ENCODE results near the gene LIN28A.

- TF ChIP-seq SCRT1 (tag by site-specific recombination; IDR thresholded peaks at IDR 0.05; ENCODE audit: borderline replicate concordance): no peak
- no peak for TF ChIP-seq YY1 (tag by site-specific recombination; IDR thresholded peaks at IDR 0.05)
- TF ChIP-seq ZNF121 (tag by site-specific recombination; IDR thresholded peaks at IDR 0.05): no peak
- no peak for TF ChIP-seq ZNF221 (tag by site-specific recombination; IDR thresholded peaks at IDR 0.05; ENCODE audit: borderline replicate concordance)
- no peak for TF ChIP-seq ZNF521 (tag by site-specific recombination; IDR thresholded peaks at IDR 0.05)
- TF ChIP-seq ZFHX2 (tag by site-specific recombination; conservative IDR thresholded peaks at IDR 0.05): no peak
- TF ChIP-seq, protein P1, sequence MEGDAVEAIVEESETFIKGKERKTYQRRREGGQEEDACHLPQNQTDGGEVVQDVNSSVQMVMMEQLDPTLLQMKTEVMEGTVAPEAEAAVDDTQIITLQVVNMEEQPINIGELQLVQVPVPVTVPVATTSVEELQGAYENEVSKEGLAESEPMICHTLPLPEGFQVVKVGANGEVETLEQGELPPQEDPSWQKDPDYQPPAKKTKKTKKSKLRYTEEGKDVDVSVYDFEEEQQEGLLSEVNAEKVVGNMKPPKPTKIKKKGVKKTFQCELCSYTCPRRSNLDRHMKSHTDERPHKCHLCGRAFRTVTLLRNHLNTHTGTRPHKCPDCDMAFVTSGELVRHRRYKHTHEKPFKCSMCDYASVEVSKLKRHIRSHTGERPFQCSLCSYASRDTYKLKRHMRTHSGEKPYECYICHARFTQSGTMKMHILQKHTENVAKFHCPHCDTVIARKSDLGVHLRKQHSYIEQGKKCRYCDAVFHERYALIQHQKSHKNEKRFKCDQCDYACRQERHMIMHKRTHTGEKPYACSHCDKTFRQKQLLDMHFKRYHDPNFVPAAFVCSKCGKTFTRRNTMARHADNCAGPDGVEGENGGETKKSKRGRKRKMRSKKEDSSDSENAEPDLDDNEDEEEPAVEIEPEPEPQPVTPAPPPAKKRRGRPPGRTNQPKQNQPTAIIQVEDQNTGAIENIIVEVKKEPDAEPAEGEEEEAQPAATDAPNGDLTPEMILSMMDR (tag by site-specific recombination; IDR thresholded peaks at IDR 0.05): no peak
- TF ChIP-seq, protein P2, sequence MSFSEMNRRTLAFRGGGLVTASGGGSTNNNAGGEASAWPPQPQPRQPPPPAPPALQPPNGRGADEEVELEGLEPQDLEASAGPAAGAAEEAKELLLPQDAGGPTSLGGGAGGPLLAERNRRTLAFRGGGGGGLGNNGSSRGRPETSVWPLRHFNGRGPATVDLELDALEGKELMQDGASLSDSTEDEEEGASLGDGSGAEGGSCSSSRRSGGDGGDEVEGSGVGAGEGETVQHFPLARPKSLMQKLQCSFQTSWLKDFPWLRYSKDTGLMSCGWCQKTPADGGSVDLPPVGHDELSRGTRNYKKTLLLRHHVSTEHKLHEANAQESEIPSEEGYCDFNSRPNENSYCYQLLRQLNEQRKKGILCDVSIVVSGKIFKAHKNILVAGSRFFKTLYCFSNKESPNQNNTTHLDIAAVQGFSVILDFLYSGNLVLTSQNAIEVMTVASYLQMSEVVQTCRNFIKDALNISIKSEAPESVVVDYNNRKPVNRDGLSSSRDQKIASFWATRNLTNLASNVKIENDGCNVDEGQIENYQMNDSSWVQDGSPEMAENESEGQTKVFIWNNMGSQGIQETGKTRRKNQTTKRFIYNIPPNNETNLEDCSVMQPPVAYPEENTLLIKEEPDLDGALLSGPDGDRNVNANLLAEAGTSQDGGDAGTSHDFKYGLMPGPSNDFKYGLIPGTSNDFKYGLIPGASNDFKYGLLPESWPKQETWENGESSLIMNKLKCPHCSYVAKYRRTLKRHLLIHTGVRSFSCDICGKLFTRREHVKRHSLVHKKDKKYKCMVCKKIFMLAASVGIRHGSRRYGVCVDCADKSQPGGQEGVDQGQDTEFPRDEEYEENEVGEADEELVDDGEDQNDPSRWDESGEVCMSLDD (tag by site-specific recombination; IDR thresholded peaks at IDR 0.05): no peak
- TF ChIP-seq ZNF274 (IDR thresholded peaks at IDR 0.05; ENCODE audit: low read length): no peak
- no peak for TF ChIP-seq ZNF274 (tag by site-specific recombination; IDR thresholded peaks at IDR 0.05; ENCODE audit: borderline replicate concordance)
- no peak for TF ChIP-seq ZBTB11 (tag by site-specific recombination; conservative IDR thresholded peaks at IDR 0.05; ENCODE audit: low read depth)
- TF ChIP-seq PBX3 (CRISPR knock-in tag; IDR thresholded peaks at IDR 0.05): no peak
Measured at GRCh38 chr1:26411624-26412074, 1.0 kb downstream of the LIN28A start.

All from HEK293 (cell line).